SK-N-SH (cell line): ENCODE measurements around the gene ZFP57. TPM values are rescaled to one million over a fixed set of nuclear protein-coding genes. Genes with fewer than 3 reads are reported as not detected.

Source experiments
- CTCF ChIA-PET: fragments of 300-600, 350-600 bp; formaldehyde crosslinking; extraction: SDS; loops from one replicate; lab custom pipeline; 2021; lab: Yijun Ruan, JAX
- POLR2A ChIA-PET: fragments of 350-600 bp; sonication (Branson Sonifier 250); formaldehyde crosslinking; extraction: SDS; loops from one replicate; lab custom pipeline; 2020; ENCODE audit warnings: antibody characterized with exemption, inconsistent platforms; lab: Yijun Ruan, JAX
- DNase-seq: peaks from one replicate; pipeline ENCODE4 v3.0.0; 2012
- H2AFZ ChIP-seq: fragments of 200-600 bp; sonication (generic); 2 replicates; pipeline ENCODE4 v1.8.1; 2016; ENCODE audit warnings: antibody characterized with exemption, mild to moderate bottlenecking, low read depth
- H3F3A ChIP-seq: fragments of 200-600 bp; sonication (generic); replicated peaks from 2 replicates; pipeline ENCODE3; 2016; ENCODE audit warnings: antibody characterized with exemption, mild to moderate bottlenecking; ENCODE audit not compliant: insufficient read depth
- H3K27ac ChIP-seq, 2 experiments: fragments of 200-500 bp in 1 of 2; fragments of 200-600 bp in 1 of 2; sonication (Bioruptor generic) in 1 of 2; sonication (generic), shearing (Covaris generic) in 1 of 2; 2 replicates each; pipeline versions ENCODE4 v1.5.1 to v1.6.1; 2014 to 2016; ENCODE audit warnings: low read depth in 2 of 2, inconsistent platforms in 1 of 2, low read length in 1 of 2, mild to moderate bottlenecking in 1 of 2, mixed read lengths in 1 of 2
- H3K27me3 ChIP-seq: fragments of 200-600 bp; sonication (generic), shearing (Covaris generic); 2 replicates; pipeline ENCODE4 v1.6.1; 2016; ENCODE audit warnings: mixed run types; ENCODE audit not compliant: insufficient read depth
- H3K36me3 ChIP-seq, 2 experiments: fragments of 200-500 bp in 1 of 2; fragments of 200-600 bp in 1 of 2; sonication (Bioruptor generic) in 1 of 2; sonication (generic) in 1 of 2; replicated peaks in 1 of 2; 2 replicates each; pipeline versions ENCODE3 to v1.5.1; 2014 to 2016; ENCODE audit warnings: low read length in 1 of 2, mild to moderate bottlenecking in 1 of 2; ENCODE audit not compliant: insufficient read depth in 2 of 2, control insufficient read depth in 1 of 2
- H3K4me1 ChIP-seq, 2 experiments: fragments of 200-500 bp in 1 of 2; fragments of 200-600 bp in 1 of 2; sonication (Bioruptor generic) in 1 of 2; sonication (generic), shearing (Covaris generic) in 1 of 2; 2 replicates each; pipeline versions ENCODE4 v1.5.1 to v1.6.1; 2014 to 2016; ENCODE audit warnings: low read depth in 1 of 2, low read length in 1 of 2, mixed run types in 1 of 2; ENCODE audit not compliant: insufficient read depth in 2 of 2, control insufficient read depth in 1 of 2
- H3K4me2 ChIP-seq: fragments of 200-600 bp; sonication (generic), shearing (Covaris generic); 2 replicates; pipeline ENCODE4 v1.6.1; 2017; ENCODE audit warnings: mixed run types
- H3K4me3 ChIP-seq, 2 experiments: fragments of 200-500 bp in 1 of 2; fragments of 200-600 bp in 1 of 2; sonication (Bioruptor generic) in 1 of 2; sonication (generic), shearing (Covaris generic) in 1 of 2; 2 replicates each; pipeline versions ENCODE4 v1.5.1 to v1.8.1; 2014 to 2016; ENCODE audit warnings: low read depth in 2 of 2, inconsistent platforms in 1 of 2, low read length in 1 of 2, mild to moderate bottlenecking in 1 of 2, mixed read lengths in 1 of 2, moderate library complexity in 1 of 2
- H3K79me2 ChIP-seq: fragments of 200-600 bp; sonication (generic); 2 replicates; pipeline ENCODE4 v1.8.1; 2017; ENCODE audit warnings: mild to moderate bottlenecking; ENCODE audit not compliant: insufficient read depth
- H3K9ac ChIP-seq: fragments of 200-600 bp; sonication (generic); 2 replicates; pipeline ENCODE4 v1.6.1; 2017; ENCODE audit warnings: mixed run types
- H3K9me2 ChIP-seq: fragments of 200-600 bp; sonication (generic); 2 replicates; pipeline ENCODE4 v1.6.1; 2017; ENCODE audit warnings: mixed run types
- H3K9me3 ChIP-seq: fragments of 200-600 bp; sonication (generic); 2 replicates; pipeline ENCODE4 v1.6.1; 2017; ENCODE audit warnings: mixed run types, mild to moderate bottlenecking, moderate library complexity
- H4K20me1 ChIP-seq: fragments of 200-600 bp; sonication (generic); 2 replicates; pipeline ENCODE4 v1.6.1; 2017; ENCODE audit warnings: mild to moderate bottlenecking, mixed run types; ENCODE audit not compliant: insufficient read depth
- CHD2 ChIP-seq: fragments of 150-350 bp; IDR thresholded peaks from 2 replicates; pipeline ENCODE4 v1.6.1; 2018; ENCODE audit warnings: low read length; ENCODE audit not compliant: partially characterized antibody
- EZH2phosphoT487 ChIP-seq: fragments of 200-600 bp; sonication (generic); IDR thresholded peaks from 2 replicates; pipeline ENCODE4 v1.6.1; 2017; ENCODE audit warnings: low read depth, mixed run types, mild to moderate bottlenecking, antibody characterized with exemption, moderate library complexity, borderline replicate concordance
- FOXJ3 ChIP-seq: sonication (generic); formaldehyde crosslinking; IDR thresholded peaks from 2 replicates; pipeline ENCODE4 v1.5.1; 2020; ENCODE audit warnings: mild to moderate bottlenecking, missing genetic modification reagents
- IRF3 ChIP-seq: fragments of 150-350 bp; IDR thresholded peaks from 2 replicates; pipeline ENCODE4 v1.6.1; 2016; ENCODE audit warnings: mild to moderate bottlenecking, low read depth, low read length
- JUND ChIP-seq: IDR thresholded peaks from 2 replicates; pipeline ENCODE4 v1.4.0; 2012
- MAX ChIP-seq: IDR thresholded peaks from 2 replicates; pipeline ENCODE4 v1.4.0; 2012; ENCODE audit warnings: low read depth
- PBX3 ChIP-seq: IDR thresholded peaks from 2 replicates; pipeline ENCODE4; 2012
- RAD21 ChIP-seq: IDR thresholded peaks from 2 replicates; pipeline ENCODE4 v1.6.1; 2012; ENCODE audit warnings: mild to moderate bottlenecking, low read length
- RXRA ChIP-seq: IDR thresholded peaks from 2 replicates; pipeline ENCODE4 v1.4.0; 2012; ENCODE audit warnings: low read depth, mild to moderate bottlenecking, borderline replicate concordance
- TAF1 ChIP-seq: IDR thresholded peaks from 2 replicates; pipeline ENCODE4 v1.6.1; 2012; ENCODE audit warnings: low read depth, mild to moderate bottlenecking, low read length, moderate library complexity, borderline replicate concordance
- TCF12 ChIP-seq: IDR thresholded peaks from 2 replicates; pipeline ENCODE4 v1.4.0; 2012
- TEAD4 ChIP-seq: IDR thresholded peaks from 2 replicates; pipeline ENCODE4 v1.4.0; 2012; ENCODE audit warnings: mild to moderate bottlenecking, borderline replicate concordance; ENCODE audit not compliant: insufficient read depth
- USF1 ChIP-seq: IDR thresholded peaks from 2 replicates; pipeline ENCODE4 v1.4.0; 2012; ENCODE audit warnings: low read depth, borderline replicate concordance
- USF2 ChIP-seq: fragments of 150-350 bp; IDR thresholded peaks from 2 replicates; pipeline ENCODE4 v1.6.1; 2017; ENCODE audit warnings: antibody characterized with exemption, low read length, low read depth, borderline replicate concordance
- ZBTB33 ChIP-seq: IDR thresholded peaks from 2 replicates; pipeline ENCODE4 v1.4.0; 2012; ENCODE audit warnings: low read depth, borderline replicate concordance
- WGBS: methylation state at CpG from one replicate; pipeline ENCODE4 v1.1.6; 2017; ENCODE audit warnings: low lambda C conversion rate; 5-methylcytosine and 5-hydroxymethylcytosine counted together
- polyA plus RNA-seq, 3 experiments: library from polyadenylated mRNA; depleted of rRNA; stranded (reverse); fragments of >200 nt; gene quantifications; 2 replicates each; pipeline ENCODE4 v1.2.3, GENCODE V29; 2012

Gene ZFP57
- polyA plus RNA-seq, 1 of the 3 experiments (the other 2 are of a cell fraction), result not detected

- Histone ChIP-seq H3K27me3 (peaks cover 36% of the 10 kb centered on the region), H3K79me2 (no peaks in the 10 kb centered on the region)
- CTCF ChIA-PET, result interaction anchor here (0.7 kb wide), 1 partner anchor 474 kb away, joined by 3 read pairs; no protein-coding TSS in a partner anchor
- TF ChIP-seq JUND (no peak), FOXJ3 (no peak), CHD2 (no peak)
- TF ChIP-seq, all 33 proteins: peak for 0
- H4K20me1 ChIP-seq, result no peaks in the 10 kb centered on the region
- WGBS, result 18% methylated on average over 2 of the region's 4 CpGs
- H2AFZ ChIP-seq, result no peak within 1 kb of the TSS
- DNase-seq, result no peak
- no peak within 1 kb of the TSS for H3K27ac ChIP-seq
- no peaks in the 10 kb centered on the region for H3K9me2 ChIP-seq
- no peak within 1 kb of the TSS for H3K4me2 ChIP-seq
- H3K36me3 ChIP-seq, result no peaks in the 10 kb centered on the region
- POLR2A ChIA-PET, result no interaction called here
- H3K9me3 ChIP-seq, result no peaks in the 10 kb centered on the region
- H3K9ac ChIP-seq, result no peak within 1 kb of the TSS
- no peaks in the 10 kb centered on the region for H3K4me1 ChIP-seq
- no peak within 1 kb of the TSS; a peak in 1 of 4 replicates for H3K4me3 ChIP-seq
- H3F3A ChIP-seq, result no peaks in the 10 kb centered on the region
Observed at GRCh38 chr6:29656798-29657197, 24.2 kb downstream of the ZFP57 start, which contains the start of gene MOG. MOG (plus strand) TSS chr6:29657092; CDS start chr6:29657210, 118 bp downstream.

- Histone ChIP-seq H3K27ac (no peak overlapping the region), H3K4me2 (no peak overlapping the region), H3K9me3 (no peaks in the 10 kb centered on the region), H3K27me3 (peaks cover 36% of the 10 kb centered on the region), H2AFZ (no peak overlapping the region), H3K9me2 (no peaks in the 10 kb centered on the region), H3K4me3 (no peak overlapping the region), H3K4me1 (no peaks in the 10 kb centered on the region), H3K9ac (no peak overlapping the region), H3F3A (no peaks in the 10 kb centered on the region), H3K79me2 (no peaks in the 10 kb centered on the region), H3K36me3 (no peaks in the 10 kb centered on the region), H4K20me1 (no peaks in the 10 kb centered on the region)
- ChIA-PET POLR2A (no interaction called here), CTCF (interaction anchor here (0.7 kb wide), 1 partner anchor 475 kb away, joined by 3 read pairs; no protein-coding TSS in a partner anchor)
- DNase-seq, result no peak
- TF ChIP-seq RAD21 (no peak), CHD2 (no peak), FOXJ3 (no peak), RXRA (no peak), USF1 (no peak), EZH2phosphoT487 (no peak), IRF3 (no peak), USF2 (no peak), TAF1 (no peak), TCF12 (no peak), MAX (no peak), PBX3 (no peak), ZBTB33 (no peak), TEAD4 (no peak)
- 4% methylated on average over 2 of the region's 2 CpGs for WGBS
Observed at GRCh38 chr6:29656157-29656556, 24.8 kb downstream of the ZFP57 start.
